Urinary bladder (tissue), 4 donors: ENCODE measurements around the gene SLC6A7. TPM values are rescaled to one million over a fixed set of nuclear protein-coding genes. Genes with fewer than 3 reads are reported as not detected.
A peak's percentile ranks its signal among the peaks of the same experiment; 100 is the strongest.

Source experiments
- DNase-seq: peaks from one replicate; pipeline ENCODE4 v3.0.0-alpha.2; 2015; ENCODE audit errors: extremely low spot score
- H3K27ac ChIP-seq: one replicate; pipeline ENCODE4 v1.5.1; 2013; ENCODE audit warnings: low read depth, mild to moderate bottlenecking, moderate library complexity
- H3K36me3 ChIP-seq: one replicate; pipeline ENCODE4 v1.6.1; 2013; ENCODE audit warnings: mild to moderate bottlenecking, moderate library complexity; ENCODE audit not compliant: insufficient read depth
- H3K4me1 ChIP-seq: one replicate; pipeline ENCODE4 v1.6.1; 2013; ENCODE audit warnings: mild to moderate bottlenecking, moderate library complexity; ENCODE audit not compliant: insufficient read depth
- H3K4me3 ChIP-seq: one replicate; pipeline ENCODE4 v1.5.1; 2013; ENCODE audit warnings: low read depth, low read length
- WGBS: extraction: QIAGEN DNeasy Blood & Tissue Kit; methylation state at CpG from one replicate; pipeline ENCODE4 v1.1.7; 2013; 5-methylcytosine and 5-hydroxymethylcytosine counted together
- polyA plus RNA-seq: library from polyadenylated mRNA; stranded (reverse); fragments of 200-250 nt; gene quantifications from one replicate; pipeline ENCODE4 v1.2.3, GENCODE V29; 2013
- total RNA-seq: library from RNA; depleted of rRNA; stranded (reverse); fragments of >200 nt; gene quantifications from one replicate; pipeline ENCODE4 v1.2.3, GENCODE V29; 2014
- donor health status: healthy with polysubstance abuse.
- donor health status: healthy.

Gene SLC6A7
- total and polyA plus RNA-seq, 2 donors: 0.01 TPM; not detected in 1

GRCh38 chr5:150172556-150172955, 17.3 kb upstream of the SLC6A7 start:
- Histone ChIP-seq H3K4me1 (no peaks in the 10 kb centered on the region), H3K27ac (no peak overlapping the region)
- WGBS: 84% methylated on average over 4 of the region's 4 CpGs

GRCh38 chr5:150173161-150173560, 16.7 kb upstream of the SLC6A7 start:
- Histone ChIP-seq H3K4me1 (no peaks in the 10 kb centered on the region), H3K36me3 (no peaks in the 10 kb centered on the region), H3K27ac (no peak overlapping the region), H3K4me3 (no peak overlapping the region)
- WGBS: 92% methylated on average over 3 of the region's 3 CpGs
- no peak for DNase-seq

More at GRCh38 chr5:150172556-150172955, 17.3 kb upstream of the SLC6A7 start:
- H3K36me3 ChIP-seq: no peaks in the 10 kb centered on the region
- no peak for DNase-seq
- no peak overlapping the region for H3K4me3 ChIP-seq

GRCh38 chr5:150174285-150174684, 15.6 kb upstream of the SLC6A7 start:
- no peak overlapping the region for H3K27ac ChIP-seq

GRCh38 chr5:150175076-150175475, 14.8 kb upstream of the SLC6A7 start:
- no peak for DNase-seq
- Histone ChIP-seq H3K4me3 (no peak overlapping the region), H3K36me3 (no peaks in the 10 kb centered on the region), H3K4me1 (no peaks in the 10 kb centered on the region), H3K27ac (no peak overlapping the region)
- 42% methylated on average over 1 of the region's 1 CpG for WGBS

More at GRCh38 chr5:150174285-150174684, 15.6 kb upstream of the SLC6A7 start:
- no peaks in the 10 kb centered on the region for H3K36me3 ChIP-seq
- no peak for DNase-seq
- H3K4me3 ChIP-seq: no peak overlapping the region
- no peaks in the 10 kb centered on the region for H3K4me1 ChIP-seq
- 80% methylated on average over 6 of the region's 6 CpGs for WGBS

GRCh38 chr5:150175536-150175935, 14.3 kb upstream of the SLC6A7 start:
- 81% methylated on average over 5 of the region's 5 CpGs for WGBS

GRCh38 chr5:150176745-150177477, 13.0 kb upstream of the SLC6A7 start:
- WGBS: 67% methylated on average over 8 of the region's 8 CpGs
- no peak for DNase-seq
- no peak overlapping the region for H3K27ac ChIP-seq

More at GRCh38 chr5:150175536-150175935, 14.3 kb upstream of the SLC6A7 start:
- Histone ChIP-seq H3K4me3 (no peak overlapping the region), H3K36me3 (no peaks in the 10 kb centered on the region), H3K27ac (no peak overlapping the region), H3K4me1 (no peaks in the 10 kb centered on the region)
- no peak for DNase-seq

GRCh38 chr5:150177721-150178120, 12.1 kb upstream of the SLC6A7 start:
- Histone ChIP-seq H3K36me3 (no peaks in the 10 kb centered on the region), H3K4me3 (no peak overlapping the region), H3K4me1 (no peaks in the 10 kb centered on the region), H3K27ac (no peak overlapping the region)
- 82% methylated on average over 4 of the region's 4 CpGs for WGBS
- DNase-seq: no peak

More at GRCh38 chr5:150176745-150177477, 13.0 kb upstream of the SLC6A7 start:
- Histone ChIP-seq H3K4me3 (no peak overlapping the region), H3K4me1 (no peaks in the 10 kb centered on the region), H3K36me3 (no peaks in the 10 kb centered on the region)

- Histone ChIP-seq H3K27ac (no peak overlapping the region), H3K4me1 (no peaks in the 10 kb centered on the region), H3K4me3 (no peak overlapping the region), H3K36me3 (no peaks in the 10 kb centered on the region)
- no peak for DNase-seq
- WGBS: 59% methylated on average over 4 of the region's 4 CpGs
Observed at GRCh38 chr5:150178262-150178661, 11.6 kb upstream of the SLC6A7 start.

GRCh38 chr5:150179019-150179620, 10.7 kb upstream of the SLC6A7 start:
- DNase-seq: no peak
- H3K4me3 ChIP-seq: no peak overlapping the region
- no peak overlapping the region for H3K27ac ChIP-seq
- H3K36me3 ChIP-seq: no peaks in the 10 kb centered on the region
- WGBS: 87% methylated on average over 7 of the region's 7 CpGs
- H3K4me1 ChIP-seq: no peaks in the 10 kb centered on the region

GRCh38 chr5:150180241-150181026, 9.4 kb upstream of the SLC6A7 start:
- DNase-seq: no peak
- Histone ChIP-seq H3K27ac (peak overlapping the region; percentile 64), H3K36me3 (no peaks in the 10 kb centered on the region), H3K4me1 (no peaks in the 10 kb centered on the region), H3K4me3 (no peak overlapping the region)
- 28% methylated on average over 18 of the region's 18 CpGs for WGBS

GRCh38 chr5:150181027-150181426, 8.8 kb upstream of the SLC6A7 start:
- no peaks in the 10 kb centered on the region for H3K4me1 ChIP-seq
- peak overlapping the region; percentile 64 for H3K27ac ChIP-seq
- DNase-seq: no peak
- 44% methylated on average over 5 of the region's 5 CpGs for WGBS
- H3K36me3 ChIP-seq: no peaks in the 10 kb centered on the region
- no peak overlapping the region for H3K4me3 ChIP-seq

- 95% methylated on average over 9 of the region's 9 CpGs for WGBS
- no peak for DNase-seq
- no peak overlapping the region for H3K4me3 ChIP-seq
- H3K36me3 ChIP-seq: no peaks in the 10 kb centered on the region
- H3K27ac ChIP-seq: no peak overlapping the region
- H3K4me1 ChIP-seq: no peaks in the 10 kb centered on the region
Observed at GRCh38 chr5:150181766-150182545, 7.9 kb upstream of the SLC6A7 start.

- WGBS: 95% methylated on average over 10 of the region's 10 CpGs
- DNase-seq: no peak
- H3K27ac ChIP-seq: no peak overlapping the region
Observed at GRCh38 chr5:150182774-150183173, 7.1 kb upstream of the SLC6A7 start.

More at GRCh38 chr5:150182774-150183173, 7.1 kb upstream of the SLC6A7 start:
- no peaks in the 10 kb centered on the region for H3K36me3 ChIP-seq
- no peaks in the 10 kb centered on the region for H3K4me1 ChIP-seq
- no peak overlapping the region for H3K4me3 ChIP-seq
